ENCODE data around the gene RCC1. TPM values are rescaled to one million over a fixed set of nuclear protein-coding genes. Genes with fewer than 3 reads are reported as not detected.

RCC1 gene
- polyA plus RNA-seq, 1 donor (not counting 4 experiments of a cell fraction or from before 2014, with no cell fraction given), result 38.6 TPM

DNA sequence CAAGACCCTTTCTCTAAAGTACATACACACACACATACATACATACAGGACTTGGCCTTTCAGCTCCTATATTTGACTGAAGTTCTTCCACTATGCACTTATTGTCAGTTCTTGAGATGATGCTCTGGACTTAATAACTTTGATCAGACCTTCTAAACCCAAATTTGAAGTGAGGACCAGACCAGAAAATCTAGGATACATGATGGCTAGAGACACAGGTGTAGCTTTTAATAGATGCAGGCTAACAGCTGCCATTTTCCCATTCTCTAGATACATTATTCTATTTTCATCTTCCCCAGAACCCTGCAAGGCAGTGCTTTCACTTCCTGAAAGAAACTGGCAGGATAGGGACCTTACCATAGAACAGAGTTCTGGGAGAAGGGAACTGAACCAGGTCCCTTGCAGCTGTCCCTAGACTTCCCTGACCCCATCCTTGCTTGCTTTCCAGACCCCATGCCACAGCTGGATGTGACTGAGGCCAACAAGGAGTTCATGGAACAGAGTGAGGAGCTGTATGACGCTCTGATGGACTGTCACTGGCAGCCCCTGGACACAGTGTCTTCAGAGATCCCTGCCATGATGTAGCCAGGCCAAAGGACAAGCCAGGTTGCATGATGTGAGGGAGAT lies 71.3 kb downstream of the RCC1 start:
- Histone ChIP-seq H3K27me3 (ENCODE audit: control insufficient read depth, extremely low read depth, insufficient read depth, low read length) (no peaks in the 10 kb centered on the region), H3K36me3 (ENCODE audit: control insufficient read depth in 2 of 2, extremely low read depth in 1 of 2, insufficient read depth in 2 of 2, low read length in 2 of 2) (peaks cover 21 to 32% of the 10 kb centered on the region in 2 experiments), H3K4me3 (ENCODE audit: control insufficient read depth in 2 of 3, extremely low read depth in 1 of 3, insufficient read depth in 2 of 3, low read depth in 1 of 3, low read length in 3 of 3) (no peak overlapping the region), H3K4me1 (ENCODE audit: control insufficient read depth, extremely low read depth, insufficient read depth, low read length) (peaks cover 26% of the 10 kb centered on the region), H3K79me2 (ENCODE audit: control insufficient read depth, insufficient read depth, low read length) (peaks cover 29% of the 10 kb centered on the region), H3K9me3 (ENCODE audit: control insufficient read depth, low read depth, low read length) (no peaks in the 10 kb centered on the region), H4K20me1 (ENCODE audit: control insufficient read depth, extremely low read depth, insufficient read depth, low read length) (peaks cover 27% of the 10 kb centered on the region), H3K27ac (ENCODE audit: control insufficient read depth, insufficient read depth, low read length) (no peak overlapping the region), H3K9me1 (ENCODE audit: control insufficient read depth, extremely low read depth, insufficient read depth, low read length) (peaks cover 5% of the 10 kb centered on the region), H2AFZ (ENCODE audit: control insufficient read depth, low read length) (no peak overlapping the region), H3K4me2 (ENCODE audit: control insufficient read depth, extremely low read depth, insufficient read depth, low read depth, low read length) (no peak overlapping the region), H3K9ac (ENCODE audit: control insufficient read depth, extremely low read depth, insufficient read depth, low read length) (no peak overlapping the region)
- dilution Hi-C loops (cut with MboI; ENCODE audit: extremely low pct_ligation_motif_present, low sequenced_read_pairs), result no loop called here
- FAIRE-seq (no peak), DNase-seq (ENCODE audit: low read depth, low spot score) (peak; percentile 38)
- TF ChIP-seq, protein P1, sequence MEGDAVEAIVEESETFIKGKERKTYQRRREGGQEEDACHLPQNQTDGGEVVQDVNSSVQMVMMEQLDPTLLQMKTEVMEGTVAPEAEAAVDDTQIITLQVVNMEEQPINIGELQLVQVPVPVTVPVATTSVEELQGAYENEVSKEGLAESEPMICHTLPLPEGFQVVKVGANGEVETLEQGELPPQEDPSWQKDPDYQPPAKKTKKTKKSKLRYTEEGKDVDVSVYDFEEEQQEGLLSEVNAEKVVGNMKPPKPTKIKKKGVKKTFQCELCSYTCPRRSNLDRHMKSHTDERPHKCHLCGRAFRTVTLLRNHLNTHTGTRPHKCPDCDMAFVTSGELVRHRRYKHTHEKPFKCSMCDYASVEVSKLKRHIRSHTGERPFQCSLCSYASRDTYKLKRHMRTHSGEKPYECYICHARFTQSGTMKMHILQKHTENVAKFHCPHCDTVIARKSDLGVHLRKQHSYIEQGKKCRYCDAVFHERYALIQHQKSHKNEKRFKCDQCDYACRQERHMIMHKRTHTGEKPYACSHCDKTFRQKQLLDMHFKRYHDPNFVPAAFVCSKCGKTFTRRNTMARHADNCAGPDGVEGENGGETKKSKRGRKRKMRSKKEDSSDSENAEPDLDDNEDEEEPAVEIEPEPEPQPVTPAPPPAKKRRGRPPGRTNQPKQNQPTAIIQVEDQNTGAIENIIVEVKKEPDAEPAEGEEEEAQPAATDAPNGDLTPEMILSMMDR (optimal IDR thresholded peaks at IDR 0.05 in 1 of 3, IDR thresholded peaks at IDR 0.05 in 1 of 3, conservative IDR thresholded peaks at IDR 0.05 in 1 of 3; ENCODE audit: extremely low read depth in 1 of 3, insufficient read depth in 2 of 3, low read length in 3 of 3), result no peak
- no peak for TF ChIP-seq EZH2 (IDR thresholded peaks at IDR 0.05; ENCODE audit: low read length)

DNA sequence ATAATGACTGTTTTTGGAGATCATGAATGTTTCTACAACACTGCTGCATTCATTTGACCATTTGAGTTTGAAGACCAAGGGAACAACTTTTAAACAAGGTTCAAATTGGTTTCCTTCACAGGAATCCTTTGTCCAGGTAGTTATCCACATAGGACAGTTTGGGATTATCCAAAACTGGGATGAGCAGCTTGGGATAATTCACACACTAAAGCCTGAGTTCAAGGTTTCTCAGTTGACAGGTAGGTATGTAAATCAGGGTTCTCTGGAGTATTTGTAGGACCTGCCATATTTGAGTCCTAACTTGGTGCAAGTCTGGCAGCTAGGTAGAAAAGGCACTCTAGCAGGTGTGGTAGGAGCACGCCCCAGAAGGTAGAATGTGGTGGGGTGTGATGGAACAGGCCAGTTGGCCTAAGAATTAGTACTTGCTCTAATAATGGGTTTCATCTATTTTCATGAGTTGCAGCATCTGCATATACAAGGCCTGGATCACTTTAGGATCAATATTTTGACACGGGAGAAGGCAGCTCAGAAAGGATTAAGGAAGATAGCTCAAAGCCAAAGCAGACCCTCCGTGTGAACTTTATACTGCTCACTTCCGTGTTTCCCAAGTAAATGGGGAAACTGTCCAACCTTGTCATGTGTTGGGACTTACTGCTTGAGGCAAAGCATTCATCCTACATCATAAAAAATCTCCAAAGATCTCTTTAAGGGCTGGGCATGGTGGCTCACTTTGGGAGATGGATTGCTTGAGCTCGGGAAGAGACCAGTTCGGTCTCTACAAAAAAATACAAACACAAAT lies 72.1 kb downstream of the RCC1 start:
- H3K4me2 ChIP-seq (ENCODE audit: control insufficient read depth, extremely low read depth, insufficient read depth, low read depth, low read length), result no peak overlapping the region
- no peak overlapping the region for H2AFZ ChIP-seq (ENCODE audit: control insufficient read depth, low read length)
- no peaks in the 10 kb centered on the region for H3K9me3 ChIP-seq (ENCODE audit: control insufficient read depth, low read depth, low read length)
- DNase-seq (ENCODE audit: low read depth, low spot score) (peak; percentile 53), FAIRE-seq (no peak)
- dilution Hi-C loops (cut with MboI; ENCODE audit: extremely low pct_ligation_motif_present, low sequenced_read_pairs), result no loop called here
- H3K36me3 ChIP-seq (ENCODE audit: control insufficient read depth in 2 of 2, extremely low read depth in 1 of 2, insufficient read depth in 2 of 2, low read length in 2 of 2), result peaks cover 21 to 32% of the 10 kb centered on the region in 2 experiments
- peaks cover 27% of the 10 kb centered on the region for H4K20me1 ChIP-seq (ENCODE audit: control insufficient read depth, extremely low read depth, insufficient read depth, low read length)
- no peak overlapping the region for H3K9ac ChIP-seq (ENCODE audit: control insufficient read depth, extremely low read depth, insufficient read depth, low read length)
- H3K9me1 ChIP-seq (ENCODE audit: control insufficient read depth, extremely low read depth, insufficient read depth, low read length), result peaks cover 5% of the 10 kb centered on the region
- no peak overlapping the region for H3K4me3 ChIP-seq (ENCODE audit: control insufficient read depth in 2 of 3, extremely low read depth in 1 of 3, insufficient read depth in 2 of 3, low read depth in 1 of 3, low read length in 3 of 3)
- peaks cover 29% of the 10 kb centered on the region for H3K4me1 ChIP-seq (ENCODE audit: control insufficient read depth, extremely low read depth, insufficient read depth, low read length)
- TF ChIP-seq, protein P1 (optimal IDR thresholded peaks at IDR 0.05 in 1 of 3, IDR thresholded peaks at IDR 0.05 in 1 of 3, conservative IDR thresholded peaks at IDR 0.05 in 1 of 3; ENCODE audit: extremely low read depth in 1 of 3, insufficient read depth in 2 of 3, low read length in 3 of 3), result no peak
- no peak for TF ChIP-seq EZH2 (IDR thresholded peaks at IDR 0.05; ENCODE audit: low read length)
- no peak overlapping the region for H3K27ac ChIP-seq (ENCODE audit: control insufficient read depth, insufficient read depth, low read length)
- peaks cover 29% of the 10 kb centered on the region for H3K79me2 ChIP-seq (ENCODE audit: control insufficient read depth, insufficient read depth, low read length)
- H3K27me3 ChIP-seq (ENCODE audit: control insufficient read depth, extremely low read depth, insufficient read depth, low read length), result no peaks in the 10 kb centered on the region

Data from keratinocyte (primary cell).